Astrocyte (in vitro differentiated cells and primary cell): ENCODE measurements around the gene MGAT5.

ENCODE experiments used
- CTCF ChIP-seq: IDR thresholded peaks from 2 replicates; pipeline ENCODE4 v1.5.1; 2011; ENCODE audit warnings: low read depth, mild to moderate bottlenecking, inconsistent platforms, low read length, moderate library complexity; ENCODE audit not compliant: insufficient read depth
- EZH2 ChIP-seq: IDR thresholded peaks from 2 replicates; pipeline ENCODE4 v1.6.1; 2012; ENCODE audit warnings: mild to moderate bottlenecking, low read length, inconsistent platforms; ENCODE audit not compliant: insufficient read depth

DNA sequence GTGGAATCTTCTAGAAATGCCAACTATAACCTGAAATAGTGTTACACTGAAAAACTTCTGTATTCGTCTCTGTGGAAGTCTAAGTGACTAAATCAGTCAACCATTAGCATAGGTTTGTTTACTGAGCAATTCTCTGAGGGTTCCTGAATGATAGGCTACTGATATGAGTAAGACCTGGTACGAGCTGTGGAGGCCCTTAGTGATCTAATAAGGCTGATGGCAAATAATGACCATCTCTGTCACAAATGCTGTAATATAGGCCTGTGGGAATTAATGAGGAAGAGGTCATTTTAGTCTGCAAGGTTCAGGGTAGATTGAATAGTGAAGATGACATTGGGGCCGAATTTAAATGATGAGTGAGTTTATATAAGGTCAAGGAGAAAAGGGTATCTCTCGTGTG, 82.5 kb downstream of the MGAT5 start:
- TF ChIP-seq EZH2 (no peak), CTCF (no peak)
